ENCODE data around the gene GYPC.

Gene GYPC

DNA sequence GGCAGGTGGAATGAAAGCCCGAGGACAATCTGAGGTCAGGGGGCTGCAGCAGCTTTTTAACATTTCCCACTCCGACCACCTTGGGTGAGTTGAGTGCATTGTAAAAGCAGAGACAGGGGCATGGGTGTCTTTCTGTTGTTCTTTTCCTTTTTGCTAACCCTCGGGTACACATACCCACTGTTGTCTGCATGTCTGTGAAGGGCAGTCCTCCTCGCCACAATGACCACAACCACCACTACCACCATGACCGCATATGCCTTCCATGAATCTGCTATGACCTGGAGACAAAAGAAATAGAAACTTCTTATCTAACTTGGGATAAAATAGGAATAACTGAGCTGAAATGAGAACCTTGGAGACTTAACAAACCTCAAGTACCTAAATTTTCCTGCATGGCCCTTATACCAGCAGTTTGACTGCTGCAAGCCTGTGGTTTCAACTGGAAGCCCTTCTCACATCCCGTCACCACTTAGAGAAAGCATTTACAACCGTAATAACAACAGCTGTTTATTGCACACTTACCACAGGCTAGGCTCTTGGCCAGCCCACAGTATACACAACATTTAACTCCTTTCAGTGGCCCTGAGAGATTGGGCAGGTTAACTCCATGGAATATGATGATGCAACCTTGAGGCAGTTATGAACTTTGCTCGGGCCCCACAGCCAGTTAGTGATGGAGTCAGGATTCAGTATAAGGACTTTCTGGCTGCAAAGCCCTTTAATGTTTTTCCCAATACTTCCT lies 80.3 kb downstream of the GYPC start:
- no peak for DNase-seq

DNA sequence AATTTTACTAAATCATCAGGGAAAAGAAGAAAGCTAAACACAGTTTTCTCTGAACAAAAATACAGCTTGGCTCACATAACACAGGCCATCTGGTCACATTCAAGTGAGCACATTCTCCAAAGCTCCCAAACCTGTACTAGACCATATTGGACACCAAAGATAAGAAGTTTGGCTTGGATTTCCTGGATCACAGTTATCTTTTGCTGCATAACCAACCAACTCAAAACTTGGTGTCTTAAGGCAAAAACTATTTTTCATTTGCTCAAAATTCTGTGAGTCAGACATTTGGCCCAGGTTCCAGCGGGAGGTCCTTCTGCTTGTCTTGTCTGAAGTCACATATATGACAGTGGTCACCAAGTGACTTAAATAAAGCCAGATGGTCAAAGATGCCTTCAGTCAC lies 83.2 kb downstream of the GYPC start:
- no peak for DNase-seq

DNA sequence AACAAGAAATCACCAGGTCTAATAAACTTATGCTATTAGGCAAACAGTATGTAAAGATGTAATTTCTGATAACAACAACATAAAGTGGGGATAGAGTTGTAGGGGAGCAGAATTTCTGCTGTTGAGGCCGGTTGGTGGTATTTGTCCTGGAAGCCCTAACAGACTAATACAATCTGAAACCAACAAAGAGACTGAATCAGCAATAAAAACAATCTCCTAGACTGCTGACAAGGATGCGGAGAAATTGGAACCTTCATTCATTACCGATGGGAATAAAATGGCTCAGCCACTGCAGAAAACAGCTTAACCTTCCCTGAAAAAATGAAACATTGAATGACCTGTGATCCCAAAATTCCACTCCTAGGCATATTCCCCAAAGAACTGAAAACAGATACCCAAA lies 88.7 kb downstream of the GYPC start:
- no peak for DNase-seq
